ENCODE results near the gene PLEKHM2. TPM values are rescaled to one million over a fixed set of nuclear protein-coding genes. Genes with fewer than 3 reads are reported as not detected.
A peak's percentile ranks its signal among the peaks of the same experiment; 100 is the strongest.
"Not testable (repeated sequence)": the region's sequence is repeated elsewhere in the genome, so short reads cannot be mapped to it uniquely, and the experiment has no call there.

PLEKHM2 gene
- total RNA-seq, 2 experiments from 2014 or later, result 51.0 to 52.6 TPM

GRCh38 chr1:15690317-15690716 lies 6.2 kb downstream of the PLEKHM2 start:
- POLR2A ChIA-PET, result no interaction called here
- peaks cover 29% of the 10 kb centered on the region for H3K36me3 Mint-ChIP-seq (ENCODE audit: low read depth)
- H3K27ac Mint-ChIP-seq, result no peak overlapping the region
- DNase-seq (no peak), ATAC-seq (no peak)
- no peak overlapping the region for H3K4me3 Mint-ChIP-seq
- H3K27me3 Mint-ChIP-seq (ENCODE audit: low read depth), result no peaks in the 10 kb centered on the region
- CTCF ChIA-PET, result no interaction called here
- no peaks in the 10 kb centered on the region for H3K9me3 Mint-ChIP-seq (ENCODE audit: insufficient read depth)
- H3K4me1 Mint-ChIP-seq (ENCODE audit: low read depth), result peaks cover 31% of the 10 kb centered on the region

- no peaks in the 10 kb centered on the region for H3K9me3 Mint-ChIP-seq (ENCODE audit: insufficient read depth)
- ChIA-PET POLR2A (no interaction called here), CTCF (no interaction called here)
- H3K36me3 Mint-ChIP-seq (ENCODE audit: low read depth), result peaks cover 30% of the 10 kb centered on the region
- H3K4me1 Mint-ChIP-seq (ENCODE audit: low read depth), result peaks cover 28% of the 10 kb centered on the region
- ATAC-seq (no peak), DNase-seq (no peak)
- no peak overlapping the region for H3K4me3 Mint-ChIP-seq
- no peaks in the 10 kb centered on the region for H3K27me3 Mint-ChIP-seq (ENCODE audit: low read depth)
- H3K27ac Mint-ChIP-seq, result no peak overlapping the region
Measured at GRCh38 chr1:15691434-15692032, 7.4 kb downstream of the PLEKHM2 start.

- peaks cover 34% of the 10 kb centered on the region for H3K36me3 Mint-ChIP-seq (ENCODE audit: low read depth)
- no peak overlapping the region for H3K27ac Mint-ChIP-seq
- no peaks in the 10 kb centered on the region for H3K27me3 Mint-ChIP-seq (ENCODE audit: low read depth)
- DNase-seq (no peak), ATAC-seq (no peak)
- POLR2A ChIA-PET, result no interaction called here
- peaks cover 31% of the 10 kb centered on the region for H3K4me1 Mint-ChIP-seq (ENCODE audit: low read depth)
- CTCF ChIA-PET, result no interaction called here
- no peak overlapping the region for H3K4me3 Mint-ChIP-seq
- H3K9me3 Mint-ChIP-seq (ENCODE audit: insufficient read depth), result no peaks in the 10 kb centered on the region
Measured at GRCh38 chr1:15692121-15692682, 8.1 kb downstream of the PLEKHM2 start.

- Mint-ChIP-seq H3K27ac (no peak overlapping the region), H3K4me1 (ENCODE audit: low read depth) (peaks cover 31% of the 10 kb centered on the region), H3K36me3 (ENCODE audit: low read depth) (peaks cover 28% of the 10 kb centered on the region), H3K27me3 (ENCODE audit: low read depth) (no peaks in the 10 kb centered on the region), H3K4me3 (no peak overlapping the region), H3K9me3 (ENCODE audit: insufficient read depth) (no peaks in the 10 kb centered on the region)
- ChIA-PET CTCF (interaction anchor here (1.2 kb wide), 1 partner anchor 17 kb away, joined by 3 read pairs; no protein-coding TSS in a partner anchor), POLR2A (no interaction called here)
- DNase-seq, result no peak
- no peak for ATAC-seq
Measured at GRCh38 chr1:15693371-15693770, 9.3 kb downstream of the PLEKHM2 start.

- peaks cover 36% of the 10 kb centered on the region for H3K4me1 Mint-ChIP-seq (ENCODE audit: low read depth)
- H3K27ac Mint-ChIP-seq, result peak overlapping the region; percentile 97
- ATAC-seq, result peak; percentile 85
- H3K27me3 Mint-ChIP-seq (ENCODE audit: low read depth), result no peaks in the 10 kb centered on the region
- H3K4me3 Mint-ChIP-seq, result peak overlapping the region; percentile 78
- H3K36me3 Mint-ChIP-seq (ENCODE audit: low read depth), result peaks cover 28% of the 10 kb centered on the region
- POLR2A ChIA-PET, result interaction anchor here (0.5 to 2.3 kb wide), 12 partner anchors 9 to 170 kb away, joined by 3 to 27 read pairs (median 4); partner anchors contain the start of genes DNAJC16 and PLEKHM2
- CTCF ChIA-PET, result interaction anchor here (1.0 to 2.1 kb wide), 12 partner anchors 9 to 669 kb away, joined by 3 to 11 read pairs (median 4); partner anchors contain the start of gene PLEKHM2
- DNase-seq, result peak; percentile 61
- no peaks in the 10 kb centered on the region for H3K9me3 Mint-ChIP-seq (ENCODE audit: insufficient read depth)
Measured at GRCh38 chr1:15696956-15697521, 12.9 kb downstream of the PLEKHM2 start.

- Mint-ChIP-seq H3K27ac (peak overlapping the region; percentile 63), H3K4me1 (ENCODE audit: low read depth) (peaks cover 36% of the 10 kb centered on the region), H3K27me3 (ENCODE audit: low read depth) (no peaks in the 10 kb centered on the region), H3K9me3 (ENCODE audit: insufficient read depth) (no peaks in the 10 kb centered on the region), H3K4me3 (no peak overlapping the region), H3K36me3 (ENCODE audit: low read depth) (peaks cover 26% of the 10 kb centered on the region)
- POLR2A ChIA-PET, result interaction anchor here (1.0 to 2.3 kb wide), 5 partner anchors 8 to 171 kb away, joined by 3 to 27 read pairs (median 5); partner anchors contain the start of genes DNAJC16 and PLEKHM2
- CTCF ChIA-PET, result interaction anchor here (1.0 to 2.1 kb wide), 5 partner anchors 10 to 670 kb away, joined by 3 to 8 read pairs (median 3); no protein-coding TSS in a partner anchor
- ATAC-seq (no peak), DNase-seq (no peak)
Measured at GRCh38 chr1:15698201-15698600, 14.1 kb downstream of the PLEKHM2 start.

GRCh38 chr1:15699321-15699720 lies 15.2 kb downstream of the PLEKHM2 start:
- H3K4me3 Mint-ChIP-seq; CTCF ChIA-PET; POLR2A ChIA-PET; ATAC-seq; H3K27ac Mint-ChIP-seq; DNase-seq; H3K9me3 Mint-ChIP-seq (ENCODE audit: insufficient read depth); H3K27me3 Mint-ChIP-seq (ENCODE audit: low read depth): not testable (repeated sequence)
- peaks cover 32% of the 10 kb centered on the region for H3K4me1 Mint-ChIP-seq (ENCODE audit: low read depth)
- peaks cover 25% of the 10 kb centered on the region for H3K36me3 Mint-ChIP-seq (ENCODE audit: low read depth)

GRCh38 chr1:15700508-15700907 lies 16.4 kb downstream of the PLEKHM2 start:
- DNase-seq (no peak), ATAC-seq (no peak)
- Mint-ChIP-seq H3K4me3 (no peak overlapping the region), H3K4me1 (ENCODE audit: low read depth) (peaks cover 28% of the 10 kb centered on the region), H3K27ac (no peak overlapping the region), H3K9me3 (ENCODE audit: insufficient read depth) (no peaks in the 10 kb centered on the region), H3K36me3 (ENCODE audit: low read depth) (peaks cover 23% of the 10 kb centered on the region), H3K27me3 (ENCODE audit: low read depth) (no peaks in the 10 kb centered on the region)
- POLR2A ChIA-PET, result interaction anchor here (0.7 kb wide), 1 partner anchor 19 kb away, joined by 3 read pairs; no protein-coding TSS in a partner anchor
- CTCF ChIA-PET, result no interaction called here

GRCh38 chr1:15701784-15702183 lies 17.7 kb downstream of the PLEKHM2 start:
- ChIA-PET POLR2A (interaction anchor here (1.0 kb wide), 2 partner anchors 17 to 651 kb away, joined by 3 to 4 read pairs; partner anchors contain the start of gene FBXO42), CTCF (interaction anchor here (1.2 kb wide), 1 partner anchor 36 kb away, joined by 3 read pairs; no protein-coding TSS in a partner anchor)
- ATAC-seq, result no peak
- Mint-ChIP-seq H3K27ac (no peak overlapping the region), H3K36me3 (ENCODE audit: low read depth) (peaks cover 24% of the 10 kb centered on the region), H3K9me3 (ENCODE audit: insufficient read depth) (no peaks in the 10 kb centered on the region), H3K27me3 (ENCODE audit: low read depth) (no peaks in the 10 kb centered on the region), H3K4me3 (no peak overlapping the region), H3K4me1 (ENCODE audit: low read depth) (peaks cover 18% of the 10 kb centered on the region)
- DNase-seq, result no peak

- peaks cover 20% of the 10 kb centered on the region for H3K36me3 Mint-ChIP-seq (ENCODE audit: low read depth)
- DNase-seq (no peak), ATAC-seq (no peak)
- CTCF ChIA-PET, result no interaction called here
- POLR2A ChIA-PET, result interaction anchor here (0.6 to 1.0 kb wide), 2 partner anchors 16 to 1175 kb away, joined by 3 read pairs; no protein-coding TSS in a partner anchor
- H3K4me1 Mint-ChIP-seq (ENCODE audit: low read depth), result peaks cover 7% of the 10 kb centered on the region
- no peak overlapping the region for H3K27ac Mint-ChIP-seq
- H3K27me3 Mint-ChIP-seq (ENCODE audit: low read depth), result no peaks in the 10 kb centered on the region
- H3K9me3 Mint-ChIP-seq (ENCODE audit: insufficient read depth), result no peaks in the 10 kb centered on the region
- no peak overlapping the region for H3K4me3 Mint-ChIP-seq
Measured at GRCh38 chr1:15702722-15703550, 18.8 kb downstream of the PLEKHM2 start.

- Mint-ChIP-seq H3K9me3 (ENCODE audit: insufficient read depth) (no peaks in the 10 kb centered on the region), H3K4me3 (no peak overlapping the region), H3K36me3 (ENCODE audit: low read depth) (peaks cover 20% of the 10 kb centered on the region), H3K4me1 (ENCODE audit: low read depth) (peaks cover 3% of the 10 kb centered on the region), H3K27me3 (ENCODE audit: low read depth) (no peaks in the 10 kb centered on the region), H3K27ac (no peak overlapping the region)
- CTCF ChIA-PET, result no interaction called here
- POLR2A ChIA-PET, result no interaction called here
- DNase-seq, result no peak
- no peak for ATAC-seq
Measured at GRCh38 chr1:15703562-15703961, 19.4 kb downstream of the PLEKHM2 start.
